Right lobe of liver (tissue), 6 donors: ENCODE measurements around the gene RBM19. TPM values are rescaled to one million over a fixed set of nuclear protein-coding genes. Genes with fewer than 3 reads are reported as not detected.

ENCODE experiments used
- ATAC-seq, 4 donors: fragments of 200-7000 bp; cut with Tn5 transposase; one replicate each; pipeline ENCODE4 v1.9.1; 2020; ENCODE audit warnings: mild to moderate bottlenecking in 4 of 4, moderate library complexity in 4 of 4
- DNase-seq, 3 donors: peaks; one replicate each; pipeline ENCODE4 v3.0.0-alpha.2; 2020
- H3K27ac ChIP-seq, 3 donors: fragments of 200-600 bp; one replicate each; pipeline ENCODE4 v1.8.0; 2022
- H3K27me3 ChIP-seq, 2 donors: fragments of 200-600 bp; one replicate each; pipeline ENCODE4 v1.8.0; 2022
- H3K36me3 ChIP-seq, 4 donors: fragments of 200-600 bp; sonication (generic) in 1 of 4; one replicate each; pipeline versions ENCODE4 v1.5.1 to v1.8.0; 2017 to 2022; ENCODE audit warnings: control low read depth in 1 of 4
- H3K4me1 ChIP-seq, 4 donors: fragments of 200-600 bp; sonication (generic) in 1 of 4; one replicate each; pipeline versions ENCODE4 v1.5.1 to v1.8.0; 2017 to 2022; ENCODE audit warnings: control low read depth in 1 of 4
- H3K4me3 ChIP-seq, 3 donors: fragments of 200-600 bp; one replicate each; pipeline ENCODE4 v1.8.0; 2022
- H3K9me3 ChIP-seq, 4 donors: fragments of 200-600 bp; sonication (generic) in 1 of 4; one replicate each; pipeline versions ENCODE4 v1.5.1 to v1.8.0; 2017 to 2022; ENCODE audit warnings: control low read depth in 1 of 4
- POLR2A ChIP-seq: fragments of 450-650 bp; IDR thresholded peaks from one replicate; pipeline ENCODE4 v1.6.1; 2017; ENCODE audit warnings: antibody characterized with exemption, mild to moderate bottlenecking
- WGBS: methylation state at CpG from one replicate; pipeline ENCODE4 v1.1.6; 2018; ENCODE audit warnings: low coverage, low lambda C conversion rate; ENCODE audit not compliant: insufficient coverage; ENCODE audit errors: missing lambda C conversion rate; 5-methylcytosine and 5-hydroxymethylcytosine counted together
- intact Hi-C, 2 donors: fragments of 100-400 bp; cut with DNase I; formaldehyde crosslinking; loops; one replicate each; pipeline versions ENCODE4 v1.11.2 to v1.14.1; 2022
- total RNA-seq, 6 experiments: library from RNA; depleted of rRNA in 2 of 6; stranded (reverse); fragments of >200 nt in 2 of 6; fragmentation: NEBNext Ultra II Directional in 3 of 6; extraction: Animal tissue kit (Norgen Biotek cat#: 25700) in 3 of 6; gene quantifications; one replicate each; pipeline versions ENCODE4 v1.1.0 to v1.2.4, GENCODE V29; 2016 to 2023
- TF ChIP-seq, protein P1 (sequence below), 4 donors: fragments of 200-600 bp in 3 of 4; fragments of 450-650 bp in 1 of 4; IDR thresholded peaks; one replicate each; pipeline versions ENCODE4 v1.5.1 to v1.8.0; 2016 to 2022; ENCODE audit warnings: antibody characterized with exemption in 4 of 4, mild to moderate bottlenecking in 2 of 4
- donor health status: DM: no; HTN: yes; CAD: no.
- donor health status: DM: no; HTN: no; CAD: no.
- donor health status: DM: no; HTN: no; CAD: no.
- donor health status: DM: no; HTN: yes; CAD: no.
- donor health status: DM: no; HTN: yes; CAD: no.

RBM19 gene
- total RNA-seq, 6 experiments from 2014 or later = 11.3 to 17.2 (median 14.2) TPM

DNA sequence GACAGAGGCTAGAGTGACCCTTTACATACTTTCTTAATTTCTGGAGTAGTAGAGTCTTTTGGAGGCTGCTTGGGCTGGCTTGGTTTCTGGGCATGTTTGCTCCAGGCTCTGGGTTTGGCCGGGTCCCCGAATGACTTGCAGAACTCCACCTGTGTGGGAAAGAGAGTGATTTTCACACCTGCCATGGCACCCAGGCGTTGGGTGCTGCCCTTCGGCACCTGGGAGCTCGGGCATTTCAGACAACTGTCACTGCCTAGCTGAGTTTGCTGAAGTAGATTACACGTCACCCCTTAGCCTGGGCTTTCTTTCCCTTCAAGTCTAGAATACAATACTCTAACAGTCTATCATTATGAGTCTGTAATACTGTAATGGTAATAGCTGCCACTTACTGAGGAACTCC lies 6.1 kb downstream of the RBM19 start:
- TF ChIP-seq, protein P1, sequence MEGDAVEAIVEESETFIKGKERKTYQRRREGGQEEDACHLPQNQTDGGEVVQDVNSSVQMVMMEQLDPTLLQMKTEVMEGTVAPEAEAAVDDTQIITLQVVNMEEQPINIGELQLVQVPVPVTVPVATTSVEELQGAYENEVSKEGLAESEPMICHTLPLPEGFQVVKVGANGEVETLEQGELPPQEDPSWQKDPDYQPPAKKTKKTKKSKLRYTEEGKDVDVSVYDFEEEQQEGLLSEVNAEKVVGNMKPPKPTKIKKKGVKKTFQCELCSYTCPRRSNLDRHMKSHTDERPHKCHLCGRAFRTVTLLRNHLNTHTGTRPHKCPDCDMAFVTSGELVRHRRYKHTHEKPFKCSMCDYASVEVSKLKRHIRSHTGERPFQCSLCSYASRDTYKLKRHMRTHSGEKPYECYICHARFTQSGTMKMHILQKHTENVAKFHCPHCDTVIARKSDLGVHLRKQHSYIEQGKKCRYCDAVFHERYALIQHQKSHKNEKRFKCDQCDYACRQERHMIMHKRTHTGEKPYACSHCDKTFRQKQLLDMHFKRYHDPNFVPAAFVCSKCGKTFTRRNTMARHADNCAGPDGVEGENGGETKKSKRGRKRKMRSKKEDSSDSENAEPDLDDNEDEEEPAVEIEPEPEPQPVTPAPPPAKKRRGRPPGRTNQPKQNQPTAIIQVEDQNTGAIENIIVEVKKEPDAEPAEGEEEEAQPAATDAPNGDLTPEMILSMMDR (IDR thresholded peaks at IDR 0.05) = no peak
- no peak for TF ChIP-seq POLR2A
- Histone ChIP-seq H3K27ac (no peak overlapping the region), H3K9me3 (no peaks in the 10 kb centered on the region), H3K4me3 (no peak overlapping the region), H3K4me1 (peaks cover 0 to 1% (median 0%) of the 10 kb centered on the region in 4 donors), H3K36me3 (peaks cover 0 to 38% (median 16%) of the 10 kb centered on the region in 4 donors), H3K27me3 (no peaks in the 10 kb centered on the region)
- no peak for ATAC-seq
- no peak for DNase-seq
- WGBS = 90% methylated on average over 4 of the region's 6 CpGs
- intact Hi-C loops = no loop called here

DNA sequence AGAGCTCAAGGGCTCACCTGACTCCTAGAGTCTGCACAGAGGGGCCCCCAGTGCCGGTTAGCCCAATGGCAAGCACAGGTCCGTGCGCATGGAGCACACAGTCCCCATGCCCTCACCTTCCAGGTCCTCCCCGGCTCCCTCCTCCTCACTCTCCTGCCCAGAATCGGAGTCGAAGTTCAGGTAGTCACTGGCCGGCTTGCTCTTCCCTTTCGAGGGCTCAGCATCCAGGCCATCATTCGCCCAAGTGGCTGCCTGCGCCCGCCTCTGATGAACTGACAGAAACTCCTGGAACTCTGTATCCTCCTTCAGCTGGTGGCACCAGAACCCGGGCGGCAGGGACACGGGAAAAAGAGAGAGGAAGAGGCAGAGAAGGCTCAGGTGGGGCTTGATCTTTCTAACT lies 7.0 kb downstream of the RBM19 start:
- Histone ChIP-seq H3K4me3 (no peak overlapping the region), H3K9me3 (no peaks in the 10 kb centered on the region), H3K4me1 (no peaks in the 10 kb centered on the region), H3K27me3 (no peaks in the 10 kb centered on the region), H3K36me3 (peaks cover 0 to 42% (median 19%) of the 10 kb centered on the region in 4 donors), H3K27ac (no peak overlapping the region)
- DNase-seq (no peak), ATAC-seq (no peak)
- no peak for TF ChIP-seq POLR2A
- TF ChIP-seq, protein P1 (IDR thresholded peaks at IDR 0.05) = no peak
- 100% methylated on average over 6 of the region's 14 CpGs for WGBS
- intact Hi-C loops = no loop called here

DNA sequence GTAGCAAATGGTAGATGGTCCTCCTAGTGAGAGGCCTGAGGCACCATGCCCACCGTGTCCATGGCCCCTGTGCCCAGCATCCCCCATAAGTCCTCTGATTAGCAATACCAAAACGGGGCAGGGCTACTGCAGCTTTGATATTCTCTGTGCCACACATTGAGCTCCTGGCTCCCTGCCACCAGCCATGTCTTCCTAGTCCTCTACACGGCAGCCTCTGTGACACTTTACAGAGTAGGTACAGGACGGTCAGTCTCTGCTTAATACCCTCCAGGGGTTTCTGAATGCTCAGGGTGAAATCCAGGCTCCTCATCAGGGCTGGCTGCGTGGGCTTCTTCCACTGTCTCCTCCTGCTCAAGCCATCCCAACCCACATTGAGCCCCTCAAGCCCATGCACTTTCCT lies 8.0 kb downstream of the RBM19 start:
- no peaks in the 10 kb centered on the region for H3K4me1 ChIP-seq
- peaks cover 0 to 50% (median 21%) of the 10 kb centered on the region in 4 donors for H3K36me3 ChIP-seq
- H3K27ac ChIP-seq = no peak overlapping the region
- DNase-seq = no peak
- no peaks in the 10 kb centered on the region for H3K9me3 ChIP-seq
- H3K4me3 ChIP-seq = no peak overlapping the region
- WGBS = 100% methylated on average over 1 of the region's 5 CpGs
- intact Hi-C loops = no loop called here
- no peak for TF ChIP-seq POLR2A
- TF ChIP-seq, protein P1 (IDR thresholded peaks at IDR 0.05) = no peak
- ATAC-seq = no peak
- H3K27me3 ChIP-seq = no peaks in the 10 kb centered on the region

DNA sequence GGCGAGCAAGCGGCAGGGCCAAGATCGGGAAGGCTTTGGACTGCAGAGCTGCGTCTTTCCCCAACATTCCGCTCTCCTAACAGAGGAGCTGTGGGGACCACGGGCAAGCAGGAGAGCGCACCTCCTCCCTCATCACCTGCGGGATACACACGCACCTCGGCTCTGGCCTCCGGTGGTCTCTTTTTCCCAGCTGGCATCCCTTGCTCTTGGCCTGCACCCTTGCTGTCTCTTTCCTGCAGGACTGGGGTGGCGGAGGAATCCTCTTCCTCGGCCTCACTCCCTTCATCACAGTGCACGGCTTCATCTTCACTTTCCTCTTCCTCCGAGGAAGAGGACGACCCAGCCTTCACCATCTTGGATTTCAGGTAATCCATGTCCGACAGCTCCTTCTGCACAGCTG lies 8.5 kb downstream of the RBM19 start:
- WGBS = 90% methylated on average over 6 of the region's 17 CpGs
- TF ChIP-seq, protein P1 (IDR thresholded peaks at IDR 0.05) = no peak
- no peak for TF ChIP-seq POLR2A
- no peak for ATAC-seq

More for the DNA sequence above, 8.5 kb downstream of the RBM19 start:
- Histone ChIP-seq H3K4me1 (no peaks in the 10 kb centered on the region), H3K36me3 (peaks cover 0 to 49% (median 21%) of the 10 kb centered on the region in 4 donors), H3K27me3 (no peaks in the 10 kb centered on the region), H3K4me3 (no peak overlapping the region), H3K27ac (no peak overlapping the region), H3K9me3 (no peaks in the 10 kb centered on the region)
- intact Hi-C loops = no loop called here
- no peak for DNase-seq
